ACC112 (cell line): ENCODE data around the gene NUTM2G.
"Not testable (repeated sequence)": the region's sequence is repeated elsewhere in the genome, so short reads cannot be mapped to it uniquely, and the experiment has no call there.

Experiments
- H2AFZ ChIP-seq: fragments of 200-600 bp; sonication (generic); one replicate; pipeline ENCODE4 v1.6.0; 2017; ENCODE audit warnings: antibody characterized with exemption, low read length; ENCODE audit not compliant: unreplicated experiment
- H3K27ac ChIP-seq: fragments of 200-600 bp; sonication (generic); 2 replicates; pipeline ENCODE4 v1.5.1; 2014; ENCODE audit warnings: low read depth, mild to moderate bottlenecking, antibody characterized with exemption, low read length, moderate library complexity
- H3K27me3 ChIP-seq: fragments of 200-600 bp; sonication (generic); 2 replicates; pipeline ENCODE4 v1.6.1; 2014; ENCODE audit warnings: mild to moderate bottlenecking, antibody characterized with exemption, low read length, moderate library complexity, mixed read lengths; ENCODE audit not compliant: insufficient read depth
- H3K36me3 ChIP-seq: fragments of 200-600 bp; sonication (generic); 2 replicates; pipeline ENCODE4 v1.6.1; 2016; ENCODE audit warnings: mild to moderate bottlenecking, antibody characterized with exemption, low read length, moderate library complexity, mixed read lengths; ENCODE audit not compliant: insufficient read depth
- H3K4me1 ChIP-seq: fragments of 200-600 bp; sonication (generic); one replicate; pipeline ENCODE4 v1.6.1; 2016; ENCODE audit warnings: low read length, mixed read lengths; ENCODE audit not compliant: insufficient read depth, unreplicated experiment, control insufficient read depth
- H3K4me3 ChIP-seq: fragments of 200-600 bp; sonication (generic); 2 replicates; pipeline ENCODE4 v1.5.1; 2014; ENCODE audit warnings: mild to moderate bottlenecking, low read depth, low read length
- H3K79me2 ChIP-seq: fragments of 200-600 bp; sonication (generic); one replicate; pipeline ENCODE4 v1.6.0; 2016; ENCODE audit warnings: low read length; ENCODE audit not compliant: control insufficient read depth, unreplicated experiment, insufficient read depth

NUTM2G gene

GRCh38 chr9:96928543-96928942 is at the start of gene NUTM2G:
TSS of gene NUTM2G (plus strand) at chr9:96928843. CDS start at chr9:96929025, 182 bp downstream.
- not testable (repeated sequence) for H3K27ac ChIP-seq, H2AFZ ChIP-seq, H3K79me2 ChIP-seq, H3K36me3 ChIP-seq, H3K27me3 ChIP-seq, H3K4me1 ChIP-seq, H3K4me3 ChIP-seq

DNA sequence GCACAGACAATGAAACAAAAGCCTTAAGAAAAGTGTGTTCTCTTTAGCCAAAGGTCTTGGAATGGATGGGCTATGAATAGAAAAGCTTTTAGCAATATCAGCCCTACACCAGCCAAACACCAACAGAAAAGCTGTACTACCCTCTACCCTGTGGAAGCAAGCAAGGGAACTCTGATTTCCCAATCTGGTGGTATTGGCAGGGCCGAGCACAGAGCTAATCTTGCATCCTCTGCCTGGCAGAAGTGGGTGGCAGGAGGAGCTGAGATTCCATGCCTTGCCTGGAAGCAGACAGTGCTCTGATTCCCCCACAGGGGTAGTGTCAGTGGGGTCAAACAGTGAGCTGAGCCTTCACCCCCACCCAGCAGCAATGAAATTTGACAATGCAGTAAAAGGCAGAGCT is 44.7 kb upstream of the NUTM2G start:
- Histone ChIP-seq H3K36me3 (no peaks in the 10 kb centered on the region; the same call in 1 of the 2 replicates), H3K27ac (peak overlapping the region; percentile 31; the same call in 1 of the 2 replicates), H3K4me1 (peaks cover 20% of the 10 kb centered on the region), H3K79me2 (no peaks in the 10 kb centered on the region), H2AFZ (no peak overlapping the region), H3K27me3 (no peaks in the 10 kb centered on the region), H3K4me3 (0 out of 2 replicates have a peak overlapping the region, but pooled peaks have one; percentile 20)

- Histone ChIP-seq H3K36me3 (no peaks in the 10 kb centered on the region; the same call in 1 of the 2 replicates), H2AFZ (no peak overlapping the region), H3K4me1 (peaks cover 20% of the 10 kb centered on the region), H3K27me3 (no peaks in the 10 kb centered on the region), H3K27ac (peak overlapping the region; percentile 31; the same call in 1 of the 2 replicates), H3K4me3 (no peak overlapping the region), H3K79me2 (no peaks in the 10 kb centered on the region)
These were observed 44.2 kb upstream of the NUTM2G start for GRCh38 chr9:96884443-96884842.

- H3K27ac ChIP-seq = no peak overlapping the region
- H3K36me3 ChIP-seq = no peaks in the 10 kb centered on the region; the same call in 1 of the 2 replicates
- peaks cover 20% of the 10 kb centered on the region for H3K4me1 ChIP-seq
These were observed 43.2 kb upstream of the NUTM2G start for GRCh38 chr9:96885424-96885823.

GRCh38 chr9:96888591-96888990 is 40.1 kb upstream of the NUTM2G start:
- H3K79me2 ChIP-seq = no peaks in the 10 kb centered on the region
- H2AFZ ChIP-seq = no peak overlapping the region
- H3K4me3 ChIP-seq = no peak overlapping the region
- peaks cover 17% of the 10 kb centered on the region for H3K4me1 ChIP-seq
- H3K27ac ChIP-seq = no peak overlapping the region
- no peaks in the 10 kb centered on the region for H3K27me3 ChIP-seq
- H3K36me3 ChIP-seq = peaks cover 2% of the 10 kb centered on the region; the same call in 1 of the 2 replicates

More at GRCh38 chr9:96885424-96885823, 43.2 kb upstream of the NUTM2G start:
- no peak overlapping the region for H2AFZ ChIP-seq
- H3K79me2 ChIP-seq = no peaks in the 10 kb centered on the region
- no peaks in the 10 kb centered on the region for H3K27me3 ChIP-seq
- no peak overlapping the region for H3K4me3 ChIP-seq

DNA sequence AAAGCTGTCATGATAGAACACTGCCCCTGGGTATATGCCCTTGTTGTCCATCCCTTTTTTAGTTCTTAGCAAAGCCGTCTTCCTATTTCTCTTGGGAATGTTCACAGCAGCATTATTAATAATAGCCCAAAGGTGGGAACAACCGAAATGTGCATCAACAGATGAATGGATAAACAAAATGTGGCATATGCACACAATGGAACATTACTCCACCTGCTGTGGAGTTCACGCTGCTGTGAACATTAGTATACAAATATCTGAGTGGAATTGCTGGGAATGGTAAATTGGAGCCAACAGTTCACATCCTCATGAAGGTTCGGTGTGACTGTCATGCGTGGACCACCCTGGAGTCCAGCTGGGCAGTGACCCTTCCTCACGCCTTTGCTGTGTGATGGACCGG is 36.5 kb upstream of the NUTM2G start:
- H3K27me3 ChIP-seq = no peaks in the 10 kb centered on the region
- no peaks in the 10 kb centered on the region for H3K4me1 ChIP-seq
- H3K4me3 ChIP-seq = no peak overlapping the region
- no peak overlapping the region for H3K27ac ChIP-seq
- H3K79me2 ChIP-seq = no peaks in the 10 kb centered on the region
- H2AFZ ChIP-seq = no peak overlapping the region
- H3K36me3 ChIP-seq = 0 out of 2 replicates have a peak, but pooled peaks cover 6% of the 10 kb centered on the region

GRCh38 chr9:96900010-96900409 is 28.6 kb upstream of the NUTM2G start:
- not testable (repeated sequence) for H3K4me3 ChIP-seq, H2AFZ ChIP-seq, H3K79me2 ChIP-seq, H3K36me3 ChIP-seq, H3K27me3 ChIP-seq, H3K27ac ChIP-seq, H3K4me1 ChIP-seq

DNA sequence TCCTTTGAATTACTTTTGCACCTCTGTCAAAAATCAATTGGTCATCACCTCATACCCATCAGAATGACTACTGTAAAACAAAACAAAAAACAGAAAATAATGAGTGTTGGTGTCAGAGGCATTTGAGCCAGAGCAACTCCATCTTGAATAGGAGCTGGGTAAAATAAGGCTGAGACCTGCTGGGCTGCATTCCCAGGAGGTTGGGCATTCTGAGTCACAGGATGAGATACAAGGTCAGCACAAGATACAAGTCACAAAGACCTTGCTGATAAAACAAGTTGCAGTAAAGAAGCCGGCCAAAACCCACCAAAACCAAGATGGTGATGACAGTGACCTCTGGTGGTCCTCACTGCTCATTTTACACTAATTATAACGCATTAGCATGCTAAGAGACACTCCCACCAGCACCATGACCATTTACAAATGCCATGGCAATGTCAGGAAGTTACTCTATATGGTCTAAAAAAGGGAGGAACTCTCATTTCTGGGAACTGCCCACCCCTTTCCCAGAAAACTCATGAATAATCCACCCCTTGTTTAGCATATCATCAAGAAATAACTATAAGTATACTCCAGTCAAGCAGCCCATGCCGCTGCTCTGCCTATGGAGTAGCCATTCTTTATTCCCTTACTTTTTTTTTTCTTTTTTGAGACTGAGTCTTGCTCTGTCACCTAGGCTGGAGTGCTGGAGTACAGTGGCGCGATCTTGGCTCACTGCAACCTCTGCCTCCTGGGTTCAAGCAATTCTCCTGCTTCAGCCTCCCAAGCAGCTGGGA is 23.5 kb upstream of the NUTM2G start:
- H3K36me3 ChIP-seq, H3K27ac ChIP-seq, H3K4me1 ChIP-seq, H2AFZ ChIP-seq, H3K4me3 ChIP-seq, H3K79me2 ChIP-seq, H3K27me3 ChIP-seq: not testable (repeated sequence)

DNA sequence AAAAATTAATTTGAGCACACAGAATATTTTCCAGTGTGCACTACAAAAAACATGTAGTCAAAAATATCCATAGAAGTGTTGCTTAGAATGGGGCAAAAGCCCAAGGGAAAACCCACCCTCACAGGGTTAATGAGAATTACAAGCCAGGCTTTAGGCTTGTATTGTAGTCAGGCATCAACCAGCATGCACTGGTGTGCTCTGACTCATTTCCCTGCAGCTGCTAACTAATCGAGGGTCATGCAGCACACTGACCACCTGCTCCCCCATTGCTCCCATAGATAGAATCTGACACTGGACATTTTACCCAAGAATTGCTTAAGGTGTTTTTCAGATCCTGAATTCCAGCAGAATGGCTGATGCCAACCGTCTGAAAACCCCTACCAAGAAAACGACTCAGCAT is 20.2 kb upstream of the NUTM2G start:
- H3K27me3 ChIP-seq, H3K4me3 ChIP-seq, H2AFZ ChIP-seq, H3K79me2 ChIP-seq, H3K27ac ChIP-seq, H3K36me3 ChIP-seq, H3K4me1 ChIP-seq: not testable (repeated sequence)

DNA sequence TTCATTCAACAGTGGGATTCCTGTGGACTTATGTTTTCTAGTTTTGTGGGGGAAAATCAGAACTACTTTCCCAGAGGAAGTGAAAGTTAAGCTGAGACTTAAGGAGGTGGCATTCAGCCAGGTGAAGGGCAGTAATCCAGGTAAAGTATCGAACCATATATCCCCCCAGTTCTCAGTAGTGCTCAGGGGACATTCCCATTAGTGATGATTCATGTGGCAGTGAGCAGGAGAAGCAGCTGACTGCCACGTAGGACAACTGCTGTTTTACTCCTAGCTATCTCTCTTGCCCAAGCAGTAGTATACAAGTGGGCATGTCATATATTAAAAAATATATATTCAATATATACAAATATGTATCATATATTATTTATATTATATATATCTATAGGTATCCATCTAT is 13.1 kb upstream of the NUTM2G start:
- not testable (repeated sequence) for H3K27me3 ChIP-seq, H2AFZ ChIP-seq, H3K79me2 ChIP-seq, H3K4me3 ChIP-seq, H3K27ac ChIP-seq, H3K36me3 ChIP-seq, H3K4me1 ChIP-seq

DNA sequence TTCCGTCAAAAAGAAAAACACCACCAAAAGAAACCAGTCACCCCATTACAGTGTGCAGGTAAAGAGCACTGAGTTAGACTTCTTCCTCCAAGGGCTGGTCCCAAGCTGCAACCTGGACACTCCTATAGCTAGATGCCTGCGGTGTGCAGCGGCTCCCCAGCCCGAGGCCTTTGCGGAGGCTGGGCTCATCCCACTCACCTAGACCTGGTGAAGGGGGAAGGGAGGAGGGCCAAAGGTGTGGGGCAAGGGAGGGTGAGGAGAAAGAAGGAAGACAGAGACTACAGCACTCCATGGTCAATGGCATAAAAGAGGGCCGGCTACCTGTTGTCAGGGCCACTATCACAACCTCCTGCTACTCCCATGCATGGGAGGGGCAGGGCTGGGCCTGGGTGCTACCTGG is 12.1 kb upstream of the NUTM2G start:
- not testable (repeated sequence) for H3K4me1 ChIP-seq, H3K27ac ChIP-seq, H2AFZ ChIP-seq, H3K36me3 ChIP-seq, H3K4me3 ChIP-seq, H3K27me3 ChIP-seq, H3K79me2 ChIP-seq
